K562 (cell line): ENCODE data around the gene MFAP5. TPM values are rescaled to one million over a fixed set of nuclear protein-coding genes. Genes with fewer than 3 reads are reported as not detected.
A peak's percentile ranks its signal among the peaks of the same experiment; 100 is the strongest.

ENCODE experiments used
- ATAC-seq: fragments of 200-7000 bp; cut with Tn5 transposase; 3 replicates; pipeline ENCODE4 v1.9.1; 2020; ENCODE audit warnings: moderate library complexity
- BruUV-seq: library from RNA; stranded (reverse); fragments of 400-500 nt; replicated peaks from 2 replicates; lab custom pipeline; 2021; lab: Mats Ljungman, UMichigan
- CTCF ChIA-PET: fragments of 300-600 bp; formaldehyde crosslinking; extraction: SDS; loops from one replicate; lab custom pipeline; 2021; ENCODE audit warnings: low intra/inter-chr PET ratio; lab: Yijun Ruan, JAX
- POLR2A ChIA-PET: fragments of 300-600, 350-650 bp; sonication (Branson Sonifier 250); formaldehyde crosslinking; extraction: SDS; loops from one replicate; lab custom pipeline; 2021; ENCODE audit warnings: antibody characterized with exemption, inconsistent platforms; lab: Yijun Ruan, JAX
- DNase-seq, 4 experiments: peaks; one replicate each; pipeline versions ENCODE4 v3.0.0 to v3.0.0-alpha.2; 2011 to 2018; ENCODE audit warnings: low spot score in 3 of 4, mixed read lengths in 3 of 4; ENCODE audit errors: extremely low read depth in 1 of 4
- FAIRE-seq: peaks from 2 replicates; lab custom pipeline; 2011; peaks lifted over from hg19 to GRCh38; lab: Jason Lieb, UNC
- H2AFZ ChIP-seq: 2 replicates; pipeline ENCODE4 v1.6.0; 2011; ENCODE audit warnings: low read depth, low read length, control low read depth, inconsistent platforms
- H3K27ac ChIP-seq: fragments of 200-600 bp; 3 replicates; pipeline ENCODE4 v1.8.0; 2011; ENCODE audit warnings: low read depth, mild to moderate bottlenecking, control low read depth, inconsistent platforms, low read length, moderate library complexity, mixed read lengths; ENCODE audit errors: extremely low read depth
- H3K27me3 ChIP-seq, 2 experiments: fragments of 300-600 bp in 1 of 2; 2 replicates in 1 of 2; 3 replicates in 1 of 2; pipeline versions ENCODE4 v1.6.0 to v1.8.0; 2011; ENCODE audit warnings: inconsistent platforms in 2 of 2, low read length in 2 of 2, mild to moderate bottlenecking in 1 of 2, mixed read lengths in 1 of 2, moderate library complexity in 1 of 2; ENCODE audit not compliant: control insufficient read depth in 2 of 2, insufficient read depth in 2 of 2
- H3K36me3 ChIP-seq: fragments of 300-600 bp; 3 replicates; pipeline ENCODE4 v1.8.0; 2011; ENCODE audit warnings: mild to moderate bottlenecking, low read length, inconsistent platforms; ENCODE audit not compliant: control insufficient read depth, insufficient read depth
- H3K4me1 ChIP-seq, 2 experiments: fragments of 200-600 bp in 1 of 2; replicated peaks in 1 of 2; 2 replicates in 1 of 2; 3 replicates in 1 of 2; pipeline versions ENCODE4 v1.5.1 to v1.8.0; 2011; ENCODE audit warnings: inconsistent platforms in 2 of 2, low read length in 2 of 2, mild to moderate bottlenecking in 1 of 2, mixed read lengths in 1 of 2, moderate library complexity in 1 of 2; ENCODE audit not compliant: control insufficient read depth in 2 of 2, insufficient read depth in 2 of 2
- H3K4me2 ChIP-seq: 2 replicates; pipeline ENCODE4 v1.6.1; 2011; ENCODE audit warnings: low read length, control low read depth, inconsistent platforms, mixed read lengths; ENCODE audit not compliant: insufficient read depth
- H3K4me3 ChIP-seq: fragments of 200-600 bp; sonication (generic), shearing (Covaris generic); 2 replicates; pipeline ENCODE4 v1.5.1; 2016; ENCODE audit warnings: control low read depth, inconsistent platforms
- H3K79me2 ChIP-seq: fragments of 200-600 bp; 3 replicates; pipeline ENCODE4 v1.8.0; 2011; ENCODE audit warnings: low read length, inconsistent platforms; ENCODE audit not compliant: control insufficient read depth, insufficient read depth
- H3K9ac ChIP-seq, 2 experiments: 2 replicates each; pipeline versions ENCODE4 v1.6.0 to v1.6.1; 2011; ENCODE audit warnings: low read depth in 2 of 2, low read length in 2 of 2, control low read depth in 1 of 2, inconsistent platforms in 1 of 2, mild to moderate bottlenecking in 1 of 2, mixed read lengths in 1 of 2; ENCODE audit not compliant: insufficient read depth in 1 of 2
- H3K9me1 ChIP-seq: one replicate; pipeline ENCODE4 v1.6.0; 2011; ENCODE audit warnings: inconsistent platforms, mild to moderate bottlenecking, low read length, moderate library complexity; ENCODE audit not compliant: control insufficient read depth, insufficient read depth
- H3K9me3 ChIP-seq: replicated peaks from 2 replicates; pipeline ENCODE4 v1.5.1; 2011; ENCODE audit warnings: low read depth, low read length, inconsistent platforms; ENCODE audit not compliant: control insufficient read depth, insufficient read depth
- H4K20me1 ChIP-seq: replicated peaks from 2 replicates; pipeline ENCODE4 v1.6.1; 2011; ENCODE audit warnings: low read length, inconsistent platforms, mixed read lengths; ENCODE audit not compliant: control insufficient read depth, insufficient read depth
- CBFB ChIP-seq: sonication (generic); formaldehyde crosslinking; IDR thresholded peaks from 2 replicates; pipeline ENCODE4 v1.4.0; 2020; ENCODE audit warnings: mild to moderate bottlenecking, missing genetic modification reagents
- CCNT2 ChIP-seq: IDR thresholded peaks from 2 replicates; pipeline ENCODE4 v1.6.1; 2011; ENCODE audit warnings: borderline replicate concordance, low read depth, mild to moderate bottlenecking, moderate library complexity, mixed read lengths, low read length; ENCODE audit not compliant: insufficient read length; ENCODE audit errors: extremely low read depth
- CREM ChIP-seq: IDR thresholded peaks from 2 replicates; pipeline ENCODE4 v1.6.1; 2014; ENCODE audit warnings: antibody characterized with exemption, low read depth
- GTF2A2 ChIP-seq: IDR thresholded peaks from 2 replicates; pipeline ENCODE4 v1.6.1; 2016; ENCODE audit warnings: mild to moderate bottlenecking, missing genetic modification characterization, missing compliant biosample characterization
- POLR2AphosphoS2 ChIP-seq: IDR thresholded peaks from 2 replicates; pipeline ENCODE4 v1.6.1; 2012; ENCODE audit warnings: low read length, improper control_type of control experiment
- RBM14 ChIP-seq: fragments of 200-400 bp; formaldehyde crosslinking; IDR thresholded peaks from 2 replicates; pipeline ENCODE4 v1.6.1; 2018; ENCODE audit warnings: low read depth, mild to moderate bottlenecking, low read length, moderate library complexity, borderline replicate concordance; ENCODE audit not compliant: insufficient read depth
- ZNF79 ChIP-seq: fragments of 250-450 bp; sonication (Bioruptor Pico); IDR thresholded peaks from 2 replicates; pipeline ENCODE4 v1.4.0; 2020; ENCODE audit warnings: low read depth, mild to moderate bottlenecking, moderate library complexity
- WGBS: fragments of 100-300 bp; shearing (Covaris generic); methylation state at CpG from one replicate; pipeline ENCODE4 v1.1.6; 2016; ENCODE audit warnings: low coverage, mixed read lengths; ENCODE audit not compliant: insufficient coverage; ENCODE audit errors: missing lambda C conversion rate; 5-methylcytosine and 5-hydroxymethylcytosine counted together
- in situ Hi-C: fragments of 300-500 bp; cut with MboI; formaldehyde crosslinking; loops from 4 replicates; pipeline ENCODE4 v1.15.0; 2018; ENCODE audit warnings: inconsistent platforms, mixed read lengths
- intact Hi-C: fragments of 100-400 bp; cut with micrococcal nuclease; formaldehyde crosslinking; loops from 2 replicates; pipeline ENCODE4 v1.14.2; 2022
- polyA plus RNA-seq, 8 experiments: library from polyadenylated mRNA; depleted of rRNA in 4 of 8; stranded (reverse) in 5 of 8; unstranded in 3 of 8; fragments of >200 nt; fragmentation: Nextera tagmentation in 2 of 8; fragmentation: Illumina TruSeq in 1 of 8; extraction: Ambion mirVana in 2 of 8; extraction: Trizol in 1 of 8; gene quantifications; 2 replicates each; pipeline versions ENCODE4 v1.2.1 to v1.2.3, GENCODE V29; 2011 to 2014; ENCODE audit warnings: inconsistent platforms in 1 of 8, missing spikeins in 1 of 8
- total RNA-seq, 7 experiments: library from RNA; depleted of rRNA in 6 of 7; stranded (reverse); fragments of >200 nt in 6 of 7; fragmentation: Illumina TruSeq in 2 of 7; extraction: Trizol in 2 of 7; gene quantifications; 2 replicates each; pipeline versions ENCODE4 v1.2.1 to v1.2.3, GENCODE V29; 2011 to 2021; ENCODE audit warnings: low replicate concordance in 1 of 7
- TF ChIP-seq, protein P1 (sequence below): fragments of 450-650 bp; formaldehyde crosslinking; IDR thresholded peaks from 2 replicates; pipeline ENCODE4 v1.4.0; 2020; ENCODE audit warnings: mild to moderate bottlenecking, moderate library complexity
- TF ChIP-seq, protein P2 (sequence below), 2 experiments: IDR thresholded peaks; 2 replicates each; pipeline ENCODE4 v1.6.1; 2011; ENCODE audit warnings: borderline replicate concordance in 1 of 2, control low read depth in 1 of 2, low read depth in 1 of 2, low read length in 1 of 2, mild to moderate bottlenecking in 1 of 2, mixed read lengths in 1 of 2, moderate library complexity in 1 of 2; ENCODE audit not compliant: insufficient read depth in 1 of 2, insufficient read length in 1 of 2, poor library complexity in 1 of 2, severe bottlenecking in 1 of 2; ENCODE audit errors: extremely low read depth in 1 of 2

The MFAP5 gene
- total and polyA plus RNA-seq, 9 of the 15 experiments (the other 6 are each of a cell fraction or from before 2014, with no cell fraction given) = not detected

DNA sequence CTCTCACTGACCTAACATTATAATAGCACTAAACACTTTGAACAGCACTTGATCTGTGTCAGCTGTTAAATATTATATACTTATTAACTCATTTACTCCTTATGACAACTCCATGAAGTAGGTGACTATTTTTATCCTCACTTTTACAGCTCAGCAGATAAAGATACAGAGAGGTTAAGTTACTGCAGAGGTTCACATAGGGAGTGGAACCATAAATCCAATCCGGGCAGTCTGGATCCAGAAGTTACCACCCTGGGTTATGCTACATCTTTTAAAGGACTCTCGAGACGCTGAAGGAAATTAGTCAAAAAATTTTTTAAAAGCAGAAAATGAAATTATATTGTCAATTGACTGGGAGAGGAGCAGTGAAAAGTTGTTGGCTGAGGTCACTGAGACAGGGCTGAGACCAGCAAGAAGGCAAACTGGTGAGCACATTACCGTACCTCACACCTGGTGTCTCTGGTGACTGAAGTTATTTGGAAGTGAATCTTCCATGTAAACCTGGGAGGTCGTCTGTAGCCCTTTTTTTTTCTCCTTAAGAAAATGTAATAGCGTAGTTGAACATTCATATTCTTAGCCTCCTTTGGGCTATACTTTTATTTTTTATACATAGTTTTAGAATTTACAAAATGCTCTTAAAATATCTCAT lies 33.9 kb upstream of the MFAP5 start:
- intact Hi-C loops = no loop called here
- POLR2A ChIA-PET = no interaction called here
- 21% methylated on average over 4 of the region's 6 CpGs for WGBS

More for the DNA sequence above, 33.9 kb upstream of the MFAP5 start:
- Histone ChIP-seq H3K27me3 (no peaks in the 10 kb centered on the region), H3K9ac (peak overlapping the region; percentile 64 to 72; a peak in 3 of 4 replicates), H3K9me3 (no peaks in the 10 kb centered on the region), H3K27ac (no peak overlapping the region), H3K9me1 (no peaks in the 10 kb centered on the region), H3K4me2 (peak overlapping the region; percentile 80), H3K4me3 (peak overlapping the region; percentile 87), H3K4me1 (peaks cover 8 to 18% of the 10 kb centered on the region in 2 experiments; a peak in 4 of 5 replicates), H4K20me1 (no peaks in the 10 kb centered on the region), H2AFZ (peak overlapping the region; percentile 89), H3K36me3 (peaks cover 13% of the 10 kb centered on the region; the same call in 2 of the 3 replicates), H3K79me2 (peaks cover 36% of the 10 kb centered on the region)
- DNase-seq (peak in 1 of 4 experiments; percentile 15), ATAC-seq (no peak), FAIRE-seq (peak; percentile 29)
- in situ Hi-C loops = loop anchor here (5.0 kb wide), 1 partner anchor 106 kb away; no protein-coding TSS in a partner anchor
- TSS peak; percentile 80 for BruUV-seq
- CTCF ChIA-PET = no interaction called here
- TF ChIP-seq, protein P1, sequence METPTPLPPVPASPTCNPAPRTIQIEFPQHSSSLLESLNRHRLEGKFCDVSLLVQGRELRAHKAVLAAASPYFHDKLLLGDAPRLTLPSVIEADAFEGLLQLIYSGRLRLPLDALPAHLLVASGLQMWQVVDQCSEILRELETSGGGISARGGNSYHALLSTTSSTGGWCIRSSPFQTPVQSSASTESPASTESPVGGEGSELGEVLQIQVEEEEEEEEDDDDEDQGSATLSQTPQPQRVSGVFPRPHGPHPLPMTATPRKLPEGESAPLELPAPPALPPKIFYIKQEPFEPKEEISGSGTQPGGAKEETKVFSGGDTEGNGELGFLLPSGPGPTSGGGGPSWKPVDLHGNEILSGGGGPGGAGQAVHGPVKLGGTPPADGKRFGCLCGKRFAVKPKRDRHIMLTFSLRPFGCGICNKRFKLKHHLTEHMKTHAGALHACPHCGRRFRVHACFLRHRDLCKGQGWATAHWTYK = no peak
- TF ChIP-seq POLR2AphosphoS2 (no peak), CCNT2 (no peak), CREM (no peak), GTF2A2 (tag) (no peak), RBM14 (no peak), CBFB (no peak), ZNF79 (CRISPR knock-in tag) (no peak)
- TF ChIP-seq, protein P2, sequence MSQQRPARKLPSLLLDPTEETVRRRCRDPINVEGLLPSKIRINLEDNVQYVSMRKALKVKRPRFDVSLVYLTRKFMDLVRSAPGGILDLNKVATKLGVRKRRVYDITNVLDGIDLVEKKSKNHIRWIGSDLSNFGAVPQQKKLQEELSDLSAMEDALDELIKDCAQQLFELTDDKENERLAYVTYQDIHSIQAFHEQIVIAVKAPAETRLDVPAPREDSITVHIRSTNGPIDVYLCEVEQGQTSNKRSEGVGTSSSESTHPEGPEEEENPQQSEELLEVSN (IDR thresholded peaks at IDR 0.05; ENCODE audit: borderline replicate concordance in 1 of 2, extremely low read depth in 1 of 2, insufficient read depth in 1 of 2, insufficient read length in 1 of 2, low read depth in 1 of 2, low read length in 1 of 2, poor library complexity in 1 of 2, severe bottlenecking in 1 of 2) = no peak
